HEK293 (cell line): ENCODE measurements around the gene NRF1.

Source experiments
- CTCF ChIA-PET: fragments of 350-600 bp; formaldehyde crosslinking; extraction: SDS; loops from one replicate; lab custom pipeline; 2021; ENCODE audit warnings: antibody characterized with exemption; lab: Yijun Ruan, JAX
- POLR2A ChIA-PET: fragments of 300-600 bp; formaldehyde crosslinking; extraction: SDS; loops from one replicate; lab custom pipeline; 2020; ENCODE audit warnings: antibody characterized with exemption, inconsistent platforms; lab: Yijun Ruan, JAX
- H3K27ac ChIP-seq: fragments of 200-500 bp; sonication (Bioruptor generic); 2 replicates; pipeline ENCODE4 v1.5.1; 2014; ENCODE audit warnings: low read depth, low read length, control low read depth, inconsistent platforms; ENCODE audit errors: extremely low read depth
- H3K36me3 ChIP-seq, 2 experiments: fragments of 200-500 bp in 1 of 2; sonication (Bioruptor generic) in 1 of 2; 1 replicate in 1 of 2; 2 replicates in 1 of 2; pipeline ENCODE4 v1.5.1; 2014 to 2017; ENCODE audit warnings: inconsistent platforms in 2 of 2, low read length in 2 of 2; ENCODE audit not compliant: control insufficient read depth in 2 of 2, insufficient read depth in 1 of 2
- H3K4me1 ChIP-seq: fragments of 200-500 bp; sonication (Bioruptor generic); 2 replicates; pipeline ENCODE4 v1.5.1; 2014; ENCODE audit warnings: mild to moderate bottlenecking, low read length, inconsistent platforms; ENCODE audit not compliant: control insufficient read depth, insufficient read depth
- H3K4me3 ChIP-seq: 2 replicates; pipeline ENCODE4 v1.5.1; 2011; ENCODE audit warnings: low read depth, mild to moderate bottlenecking, control low read depth, low read length, moderate library complexity
- H3K9me3 ChIP-seq: fragments of 200-500 bp; sonication (Bioruptor generic); 2 replicates; pipeline ENCODE4 v1.5.1; 2014; ENCODE audit warnings: low read depth, low read length, inconsistent platforms; ENCODE audit not compliant: control insufficient read depth, insufficient read depth
- GFI1B ChIP-seq: fragments of 450-650 bp; formaldehyde crosslinking; IDR thresholded peaks from 2 replicates; pipeline ENCODE4 v1.5.1; 2016; ENCODE audit warnings: missing biosample characterization, missing genetic modification characterization
- GLIS1 ChIP-seq: fragments of 450-650 bp; formaldehyde crosslinking; IDR thresholded peaks from 2 replicates; pipeline ENCODE4 v1.5.1; 2016; ENCODE audit warnings: missing biosample characterization, missing genetic modification characterization
- IKZF3 ChIP-seq: fragments of 450-650 bp; IDR thresholded peaks from 2 replicates; pipeline ENCODE4 v1.5.0; 2018; ENCODE audit warnings: missing biosample characterization, mild to moderate bottlenecking, missing genetic modification characterization, moderate library complexity
- ZBTB48 ChIP-seq: fragments of 450-650 bp; formaldehyde crosslinking; IDR thresholded peaks from 2 replicates; pipeline ENCODE4 v1.5.1; 2016; ENCODE audit warnings: missing biosample characterization, missing genetic modification characterization
- ZBTB8A ChIP-seq: fragments of 450-650 bp; formaldehyde crosslinking; IDR thresholded peaks from 2 replicates; pipeline ENCODE4 v1.5.1; 2016; ENCODE audit warnings: missing biosample characterization, missing genetic modification characterization
- ZFP37 ChIP-seq: fragments of 450-650 bp; formaldehyde crosslinking; IDR thresholded peaks from 2 replicates; pipeline ENCODE4 v1.5.1; 2016; ENCODE audit warnings: missing biosample characterization, missing genetic modification characterization
- ZIC2 ChIP-seq: fragments of 450-650 bp; formaldehyde crosslinking; IDR thresholded peaks from 2 replicates; pipeline ENCODE4 v1.5.1; 2016; ENCODE audit warnings: missing biosample characterization, missing genetic modification characterization
- ZNF140 ChIP-seq: fragments of 450-650 bp; formaldehyde crosslinking; IDR thresholded peaks from 2 replicates; pipeline ENCODE4 v1.5.1; 2016; ENCODE audit warnings: missing biosample characterization, missing genetic modification characterization
- ZNF148 ChIP-seq: fragments of 450-650 bp; formaldehyde crosslinking; IDR thresholded peaks from 2 replicates; pipeline ENCODE4 v1.5.0; 2017; ENCODE audit warnings: missing biosample characterization, missing genetic modification characterization, borderline replicate concordance
- ZNF184 ChIP-seq: fragments of 450-650 bp; IDR thresholded peaks from 2 replicates; pipeline ENCODE4 v1.5.1; 2018; ENCODE audit warnings: missing biosample characterization, mild to moderate bottlenecking, missing genetic modification characterization
- ZNF24 ChIP-seq: fragments of 450-650 bp; formaldehyde crosslinking; IDR thresholded peaks from 2 replicates; pipeline ENCODE4 v1.5.1; 2016; ENCODE audit warnings: missing biosample characterization, missing genetic modification characterization
- ZNF391 ChIP-seq: fragments of 450-650 bp; formaldehyde crosslinking; IDR thresholded peaks from 2 replicates; pipeline ENCODE4 v1.5.1; 2016; ENCODE audit warnings: low read depth, missing biosample characterization, missing genetic modification characterization, borderline replicate concordance
- ZNF404 ChIP-seq: fragments of 450-650 bp; formaldehyde crosslinking; IDR thresholded peaks from 2 replicates; pipeline ENCODE4 v1.5.1; 2017; ENCODE audit warnings: missing biosample characterization, missing genetic modification characterization
- ZNF449 ChIP-seq: fragments of 450-650 bp; formaldehyde crosslinking; IDR thresholded peaks from 2 replicates; pipeline ENCODE4 v1.5.1; 2017; ENCODE audit warnings: missing biosample characterization, mild to moderate bottlenecking, missing genetic modification characterization, moderate library complexity
- ZNF580 ChIP-seq: fragments of 450-650 bp; formaldehyde crosslinking; IDR thresholded peaks from 2 replicates; pipeline ENCODE4 v1.5.1; 2016; ENCODE audit warnings: missing biosample characterization, missing genetic modification characterization
- ZNF677 ChIP-seq: fragments of 450-650 bp; IDR thresholded peaks from 2 replicates; pipeline ENCODE4 v1.5.0; 2018; ENCODE audit warnings: missing biosample characterization, mild to moderate bottlenecking, missing genetic modification characterization, moderate library complexity
- ZSCAN30 ChIP-seq: fragments of 450-650 bp; IDR thresholded peaks from 2 replicates; pipeline ENCODE4 v1.5.1; 2018; ENCODE audit warnings: missing biosample characterization, mild to moderate bottlenecking, missing genetic modification characterization, moderate library complexity
- TF ChIP-seq, protein P1 (sequence below): fragments of 450-650 bp; IDR thresholded peaks from 2 replicates; pipeline ENCODE4 v1.5.1; 2018; ENCODE audit warnings: missing biosample characterization, missing genetic modification characterization
- TF ChIP-seq, protein P2 (sequence below): fragments of 450-650 bp; formaldehyde crosslinking; IDR thresholded peaks from 2 replicates; pipeline ENCODE4 v1.5.1; 2016; ENCODE audit warnings: missing biosample characterization, missing genetic modification characterization
- TF ChIP-seq, protein P3 (sequence below): fragments of 450-650 bp; formaldehyde crosslinking; IDR thresholded peaks from 2 replicates; pipeline ENCODE4 v1.5.1; 2017; ENCODE audit warnings: missing biosample characterization, missing genetic modification characterization
- TF ChIP-seq, protein P4 (sequence below): IDR thresholded peaks from 2 replicates; pipeline ENCODE4 v1.6.1; 2011; ENCODE audit warnings: mild to moderate bottlenecking, low read depth, low read length, borderline replicate concordance

The NRF1 gene

DNA sequence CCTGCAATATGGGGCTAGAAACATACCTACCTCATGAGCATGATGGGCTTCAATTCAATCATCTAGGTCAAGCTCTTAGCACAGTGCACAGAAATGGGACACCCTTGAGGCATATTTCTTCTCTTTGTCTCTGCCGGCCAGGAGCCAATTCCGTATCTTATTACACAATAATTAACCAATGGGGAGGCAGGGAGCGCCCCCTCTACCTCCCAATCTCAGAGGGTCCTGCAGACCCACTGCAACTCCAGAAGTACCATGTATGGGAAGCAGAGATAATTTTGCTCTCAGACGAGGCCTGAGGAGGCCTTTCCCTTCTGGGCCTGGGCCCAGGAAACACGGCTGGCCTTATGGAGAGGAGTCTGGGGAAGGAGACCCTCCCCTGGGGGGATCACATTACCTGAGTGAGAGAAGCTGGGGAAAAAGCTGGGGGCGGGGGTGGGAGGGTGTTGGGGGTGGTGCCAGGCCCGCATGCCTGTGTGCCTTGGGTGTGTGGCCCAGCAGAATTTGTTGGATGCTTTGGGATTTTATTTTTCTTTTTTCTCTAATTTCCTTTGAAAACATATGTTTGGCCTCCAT, 185.8 kb downstream of the NRF1 start:
- Histone ChIP-seq H3K4me1 (no peaks in the 10 kb centered on the region), H3K27ac (no peak overlapping the region), H3K36me3 (no peaks in the 10 kb centered on the region), H3K4me3 (no peak overlapping the region), H3K9me3 (no peaks in the 10 kb centered on the region)
- CTCF ChIA-PET = no interaction called here
- POLR2A ChIA-PET = no interaction called here
- TF ChIP-seq ZIC2 (tag by site-specific recombination) (no peak), ZSCAN30 (tag by site-specific recombination) (no peak)
- TF ChIP-seq, protein P1, sequence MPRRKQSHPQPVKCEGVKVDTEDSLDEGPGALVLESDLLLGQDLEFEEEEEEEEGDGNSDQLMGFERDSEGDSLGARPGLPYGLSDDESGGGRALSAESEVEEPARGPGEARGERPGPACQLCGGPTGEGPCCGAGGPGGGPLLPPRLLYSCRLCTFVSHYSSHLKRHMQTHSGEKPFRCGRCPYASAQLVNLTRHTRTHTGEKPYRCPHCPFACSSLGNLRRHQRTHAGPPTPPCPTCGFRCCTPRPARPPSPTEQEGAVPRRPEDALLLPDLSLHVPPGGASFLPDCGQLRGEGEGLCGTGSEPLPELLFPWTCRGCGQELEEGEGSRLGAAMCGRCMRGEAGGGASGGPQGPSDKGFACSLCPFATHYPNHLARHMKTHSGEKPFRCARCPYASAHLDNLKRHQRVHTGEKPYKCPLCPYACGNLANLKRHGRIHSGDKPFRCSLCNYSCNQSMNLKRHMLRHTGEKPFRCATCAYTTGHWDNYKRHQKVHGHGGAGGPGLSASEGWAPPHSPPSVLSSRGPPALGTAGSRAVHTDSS (tag by site-specific recombination) = no peak
- TF ChIP-seq, protein P2, sequence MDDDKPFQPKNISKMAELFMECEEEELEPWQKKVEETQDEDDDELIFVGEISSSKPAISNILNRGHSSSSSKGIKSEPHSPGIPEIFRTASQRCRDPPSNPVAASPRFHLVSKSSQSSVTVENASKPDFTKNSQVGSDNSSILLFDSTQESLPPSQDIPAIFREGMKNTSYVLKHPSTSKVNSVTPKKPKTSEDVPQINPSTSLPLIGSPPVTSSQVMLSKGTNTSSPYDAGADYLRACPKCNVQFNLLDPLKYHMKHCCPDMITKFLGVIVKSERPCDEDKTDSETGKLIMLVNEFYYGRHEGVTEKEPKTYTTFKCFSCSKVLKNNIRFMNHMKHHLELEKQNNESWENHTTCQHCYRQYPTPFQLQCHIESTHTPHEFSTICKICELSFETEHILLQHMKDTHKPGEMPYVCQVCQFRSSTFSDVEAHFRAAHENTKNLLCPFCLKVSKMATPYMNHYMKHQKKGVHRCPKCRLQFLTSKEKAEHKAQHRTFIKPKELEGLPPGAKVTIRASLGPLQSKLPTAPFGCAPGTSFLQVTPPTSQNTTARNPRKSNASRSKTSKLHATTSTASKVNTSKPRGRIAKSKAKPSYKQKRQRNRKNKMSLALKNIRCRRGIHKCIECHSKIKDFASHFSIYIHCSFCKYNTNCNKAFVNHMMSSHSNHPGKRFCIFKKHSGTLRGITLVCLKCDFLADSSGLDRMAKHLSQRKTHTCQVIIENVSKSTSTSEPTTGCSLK = no peak
- TF ChIP-seq, all 188 proteins: peak for 0

DNA sequence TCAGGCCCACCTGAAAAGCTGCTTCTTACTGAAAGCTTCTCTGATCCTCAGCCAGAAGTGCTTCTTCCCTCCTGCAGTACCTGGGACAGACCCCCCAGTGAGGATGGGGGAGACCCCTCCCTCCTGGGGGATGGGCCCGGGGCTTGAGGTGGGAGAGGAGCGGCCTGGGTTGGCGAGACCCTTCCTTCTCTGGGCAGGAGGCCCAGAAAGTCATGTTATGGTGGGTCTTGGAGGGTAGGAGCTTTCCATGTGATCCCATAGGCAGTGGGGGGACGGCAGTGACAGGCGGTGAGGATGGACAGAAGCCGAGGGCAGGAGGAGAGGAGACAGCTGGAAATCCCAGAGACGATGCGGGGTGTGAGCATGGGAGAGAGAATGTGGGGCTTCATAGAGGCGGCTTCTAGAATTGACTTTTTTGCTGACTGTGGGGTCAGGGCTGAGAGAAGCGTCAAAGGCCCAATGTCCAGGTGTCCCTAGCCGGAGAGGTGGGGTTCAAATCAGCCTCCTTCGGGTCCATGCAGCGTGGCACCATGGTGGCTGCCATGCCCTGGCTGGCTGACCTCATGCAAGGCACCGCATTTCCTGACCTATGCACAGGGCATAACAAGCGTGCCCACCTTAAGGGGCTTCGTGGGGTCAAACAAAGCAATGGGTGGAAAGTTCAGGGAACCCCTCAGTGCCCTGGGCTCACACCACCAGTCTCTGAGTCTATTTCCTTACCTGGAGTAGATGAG, 187.3 kb downstream of the NRF1 start:
- Histone ChIP-seq H3K4me1 (no peaks in the 10 kb centered on the region), H3K4me3 (no peak overlapping the region), H3K9me3 (no peaks in the 10 kb centered on the region), H3K27ac (no peak overlapping the region), H3K36me3 (no peaks in the 10 kb centered on the region)
- CTCF ChIA-PET = no interaction called here
- POLR2A ChIA-PET = no interaction called here
- TF ChIP-seq ZFP37 (no peak), ZNF449 (tag by site-specific recombination) (no peak), ZBTB8A (tag by site-specific recombination) (no peak), ZNF140 (tag by site-specific recombination) (no peak), IKZF3 (no peak), ZNF404 (tag by site-specific recombination) (no peak), ZNF580 (tag by site-specific recombination) (no peak), ZNF391 (tag by site-specific recombination) (no peak), ZBTB48 (tag by site-specific recombination) (no peak), GLIS1 (tag by site-specific recombination) (no peak), ZNF148 (tag by site-specific recombination) (no peak), ZNF24 (tag by site-specific recombination) (no peak), GFI1B (tag by site-specific recombination) (no peak), ZNF677 (tag by site-specific recombination) (no peak), ZNF184 (no peak)
- TF ChIP-seq, protein P3, sequence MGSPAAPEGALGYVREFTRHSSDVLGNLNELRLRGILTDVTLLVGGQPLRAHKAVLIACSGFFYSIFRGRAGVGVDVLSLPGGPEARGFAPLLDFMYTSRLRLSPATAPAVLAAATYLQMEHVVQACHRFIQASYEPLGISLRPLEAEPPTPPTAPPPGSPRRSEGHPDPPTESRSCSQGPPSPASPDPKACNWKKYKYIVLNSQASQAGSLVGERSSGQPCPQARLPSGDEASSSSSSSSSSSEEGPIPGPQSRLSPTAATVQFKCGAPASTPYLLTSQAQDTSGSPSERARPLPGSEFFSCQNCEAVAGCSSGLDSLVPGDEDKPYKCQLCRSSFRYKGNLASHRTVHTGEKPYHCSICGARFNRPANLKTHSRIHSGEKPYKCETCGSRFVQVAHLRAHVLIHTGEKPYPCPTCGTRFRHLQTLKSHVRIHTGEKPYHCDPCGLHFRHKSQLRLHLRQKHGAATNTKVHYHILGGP = no peak
- TF ChIP-seq, protein P4, sequence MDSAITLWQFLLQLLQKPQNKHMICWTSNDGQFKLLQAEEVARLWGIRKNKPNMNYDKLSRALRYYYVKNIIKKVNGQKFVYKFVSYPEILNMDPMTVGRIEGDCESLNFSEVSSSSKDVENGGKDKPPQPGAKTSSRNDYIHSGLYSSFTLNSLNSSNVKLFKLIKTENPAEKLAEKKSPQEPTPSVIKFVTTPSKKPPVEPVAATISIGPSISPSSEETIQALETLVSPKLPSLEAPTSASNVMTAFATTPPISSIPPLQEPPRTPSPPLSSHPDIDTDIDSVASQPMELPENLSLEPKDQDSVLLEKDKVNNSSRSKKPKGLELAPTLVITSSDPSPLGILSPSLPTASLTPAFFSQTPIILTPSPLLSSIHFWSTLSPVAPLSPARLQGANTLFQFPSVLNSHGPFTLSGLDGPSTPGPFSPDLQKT = no peak
